ENCODE results near the gene CNTN5.

Gene CNTN5

GRCh38 chr11:99229544-99229943 lies 208.8 kb downstream of the CNTN5 start:
- Histone ChIP-seq H3K4me3 (ENCODE audit: extremely low read depth, insufficient read depth, low read length, poor library complexity, severe bottlenecking) (no peak overlapping the region), H3K9me3 (ENCODE audit: control insufficient read depth, low read length) (no peaks in the 10 kb centered on the region), H3K4me1 (ENCODE audit: control insufficient read depth, insufficient read depth, low read length, poor library complexity, severe bottlenecking) (no peaks in the 10 kb centered on the region), H3K27ac (ENCODE audit: low read depth, low read length, severe bottlenecking) (no peak overlapping the region), H3K36me3 (ENCODE audit: control insufficient read depth, insufficient read depth, low read length) (no peaks in the 10 kb centered on the region)
- 78% methylated on average over 2 of the region's 2 CpGs; no CpG with 5 or more reads in 1 of the 2 experiments for WGBS, 2 experiments (ENCODE audit: insufficient coverage in 2 of 2)

DNA sequence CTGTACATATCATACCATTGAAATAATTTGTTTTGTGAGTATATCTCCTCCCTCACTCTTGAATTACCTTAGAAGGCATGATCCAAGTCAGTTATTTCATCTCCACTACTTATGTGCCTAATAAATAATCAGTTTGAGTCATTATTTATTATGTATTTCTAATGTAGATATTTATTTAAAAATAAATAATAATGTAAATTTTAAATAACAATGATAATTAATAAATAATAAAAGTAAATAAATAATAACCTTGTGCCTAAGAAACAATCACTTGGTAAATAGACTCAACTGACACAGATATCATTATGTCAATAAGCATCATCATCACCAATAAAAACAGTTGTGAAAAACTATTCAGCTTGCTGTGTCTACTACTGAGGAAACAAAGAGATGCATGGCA lies 213.8 kb downstream of the CNTN5 start:
- Histone ChIP-seq H3K36me3 (ENCODE audit: control insufficient read depth, insufficient read depth, low read length) (no peaks in the 10 kb centered on the region), H3K4me3 (ENCODE audit: extremely low read depth, insufficient read depth, low read length, poor library complexity, severe bottlenecking) (no peak overlapping the region), H3K4me1 (ENCODE audit: control insufficient read depth, insufficient read depth, low read length, poor library complexity, severe bottlenecking) (no peaks in the 10 kb centered on the region), H3K9me3 (ENCODE audit: control insufficient read depth, low read length) (no peaks in the 10 kb centered on the region), H3K27ac (ENCODE audit: low read depth, low read length, severe bottlenecking) (no peak overlapping the region)

- Histone ChIP-seq H3K4me3 (ENCODE audit: extremely low read depth, insufficient read depth, low read length, poor library complexity, severe bottlenecking) (no peak overlapping the region), H3K9me3 (ENCODE audit: control insufficient read depth, low read length) (no peaks in the 10 kb centered on the region), H3K4me1 (ENCODE audit: control insufficient read depth, insufficient read depth, low read length, poor library complexity, severe bottlenecking) (no peaks in the 10 kb centered on the region), H3K36me3 (ENCODE audit: control insufficient read depth, insufficient read depth, low read length) (no peaks in the 10 kb centered on the region), H3K27ac (ENCODE audit: low read depth, low read length, severe bottlenecking) (no peak overlapping the region)
- no CpG with 5 or more reads among the region's 1 CpG for WGBS, 2 experiments (ENCODE audit: insufficient coverage in 2 of 2)
These were observed 217.7 kb downstream of the CNTN5 start for GRCh38 chr11:99238401-99238800.

DNA sequence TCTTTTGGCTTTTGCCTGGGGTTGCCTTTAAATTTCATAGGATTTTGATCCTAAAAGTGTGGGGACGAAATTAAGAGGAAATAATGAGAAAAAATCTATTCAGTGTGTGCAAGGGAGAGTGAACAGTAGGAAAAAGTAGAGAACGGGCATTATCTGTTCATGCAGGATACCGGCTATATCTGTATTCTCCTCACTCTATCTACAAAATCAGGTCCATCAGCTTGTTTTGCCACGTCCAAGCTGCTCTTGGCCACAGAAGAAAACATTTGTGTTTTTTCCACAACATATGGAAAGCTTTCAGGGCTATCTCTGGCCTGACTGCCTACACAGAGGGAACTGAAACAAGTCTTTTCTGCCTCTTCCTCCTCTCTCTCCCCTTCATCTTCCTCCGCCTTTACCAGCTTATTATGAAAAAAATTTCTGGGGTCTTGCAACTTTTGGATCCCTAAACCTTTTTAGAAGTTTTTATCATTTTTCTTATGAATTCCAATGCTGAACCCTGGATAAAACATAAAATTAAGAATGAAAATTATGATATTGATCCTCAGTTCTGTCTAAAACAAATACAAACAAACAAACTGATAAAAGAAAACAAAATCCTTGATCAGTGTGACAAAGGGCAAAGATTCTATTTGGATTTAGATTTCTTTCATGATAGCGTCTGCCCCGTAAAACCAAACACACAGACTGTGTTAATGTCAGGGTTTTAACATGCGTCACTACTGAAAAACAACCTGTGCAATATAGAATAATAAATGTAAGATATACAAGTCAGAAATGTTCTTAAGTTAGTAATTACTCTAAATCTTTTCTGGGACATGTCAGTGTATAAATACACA lies 219.7 kb downstream of the CNTN5 start:
- Histone ChIP-seq H3K9me3 (ENCODE audit: control insufficient read depth, low read length) (no peaks in the 10 kb centered on the region), H3K4me1 (ENCODE audit: control insufficient read depth, insufficient read depth, low read length, poor library complexity, severe bottlenecking) (no peaks in the 10 kb centered on the region), H3K4me3 (ENCODE audit: extremely low read depth, insufficient read depth, low read length, poor library complexity, severe bottlenecking) (no peak overlapping the region), H3K27ac (ENCODE audit: low read depth, low read length, severe bottlenecking) (no peak overlapping the region), H3K36me3 (ENCODE audit: control insufficient read depth, insufficient read depth, low read length) (no peaks in the 10 kb centered on the region)
- WGBS, 2 experiments (ENCODE audit: insufficient coverage in 2 of 2), result 67 to 81% methylated on average over 1 to 4 of the region's 8 CpGs

DNA sequence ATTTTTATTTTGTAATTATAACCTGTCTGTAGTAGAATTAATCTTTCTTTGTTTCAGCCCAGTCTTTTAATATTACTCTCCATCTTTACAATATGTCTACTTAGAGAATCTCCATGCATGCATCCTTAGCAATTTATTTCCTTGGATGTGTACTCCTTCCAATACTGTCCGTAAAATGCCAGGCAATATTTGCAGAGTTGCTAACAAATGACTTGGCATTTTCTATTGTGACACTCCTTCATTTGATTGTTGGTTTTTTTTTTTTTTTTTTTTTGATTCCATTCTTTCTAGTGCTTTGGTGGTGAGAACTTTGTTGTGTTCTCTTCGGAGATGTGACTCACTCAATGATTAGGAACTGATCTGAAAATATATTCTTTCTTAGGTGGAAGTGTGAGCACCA lies 220.3 kb downstream of the CNTN5 start:
- no peaks in the 10 kb centered on the region for H3K4me1 ChIP-seq (ENCODE audit: control insufficient read depth, insufficient read depth, low read length, poor library complexity, severe bottlenecking)
- no peak overlapping the region for H3K27ac ChIP-seq (ENCODE audit: low read depth, low read length, severe bottlenecking)
- no peaks in the 10 kb centered on the region for H3K36me3 ChIP-seq (ENCODE audit: control insufficient read depth, insufficient read depth, low read length)
- WGBS, 2 experiments (ENCODE audit: insufficient coverage in 2 of 2), result 80% methylated on average over 1 of the region's 2 CpGs; no CpG with 5 or more reads in 1 of the 2 experiments
- no peaks in the 10 kb centered on the region for H3K9me3 ChIP-seq (ENCODE audit: control insufficient read depth, low read length)
- H3K4me3 ChIP-seq (ENCODE audit: extremely low read depth, insufficient read depth, low read length, poor library complexity, severe bottlenecking), result no peak overlapping the region

DNA sequence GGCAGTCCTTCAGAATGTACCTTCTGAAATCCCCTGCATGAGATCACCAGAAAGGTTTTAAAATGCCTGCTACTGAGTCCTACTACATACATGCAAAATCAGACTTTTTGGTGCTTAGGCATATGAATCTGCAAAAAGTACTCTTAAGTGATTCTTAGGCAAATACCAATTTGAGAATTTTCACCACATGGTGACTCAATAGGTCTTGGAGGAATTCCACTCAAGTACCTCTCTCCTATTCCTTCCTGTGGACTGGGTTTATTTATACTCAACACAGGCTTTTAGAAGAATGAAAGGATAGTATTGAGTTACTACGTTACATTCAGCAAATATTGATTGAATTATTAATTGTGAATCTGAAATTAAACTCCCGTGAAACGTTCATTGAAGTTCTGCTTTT lies 223.9 kb downstream of the CNTN5 start:
- no peaks in the 10 kb centered on the region for H3K9me3 ChIP-seq (ENCODE audit: control insufficient read depth, low read length)
- WGBS, 2 experiments (ENCODE audit: insufficient coverage in 2 of 2), result no CpG with 5 or more reads among the region's 3 CpGs
- no peaks in the 10 kb centered on the region for H3K4me1 ChIP-seq (ENCODE audit: control insufficient read depth, insufficient read depth, low read length, poor library complexity, severe bottlenecking)
- H3K4me3 ChIP-seq (ENCODE audit: extremely low read depth, insufficient read depth, low read length, poor library complexity, severe bottlenecking), result no peak overlapping the region
- no peaks in the 10 kb centered on the region for H3K36me3 ChIP-seq (ENCODE audit: control insufficient read depth, insufficient read depth, low read length)
- H3K27ac ChIP-seq (ENCODE audit: low read depth, low read length, severe bottlenecking), result no peak overlapping the region

- no peaks in the 10 kb centered on the region for H3K36me3 ChIP-seq (ENCODE audit: control insufficient read depth, insufficient read depth, low read length)
- no peak overlapping the region for H3K4me3 ChIP-seq (ENCODE audit: extremely low read depth, insufficient read depth, low read length, poor library complexity, severe bottlenecking)
- no peak overlapping the region for H3K27ac ChIP-seq (ENCODE audit: low read depth, low read length, severe bottlenecking)
- H3K4me1 ChIP-seq (ENCODE audit: control insufficient read depth, insufficient read depth, low read length, poor library complexity, severe bottlenecking), result no peaks in the 10 kb centered on the region
- H3K9me3 ChIP-seq (ENCODE audit: control insufficient read depth, low read length), result no peaks in the 10 kb centered on the region
- WGBS, 2 experiments (ENCODE audit: insufficient coverage in 2 of 2), result 86% methylated on average over 1 of the region's 5 CpGs; no CpG with 5 or more reads in 1 of the 2 experiments
These were observed 225.4 kb downstream of the CNTN5 start for GRCh38 chr11:99246199-99246598.

DNA sequence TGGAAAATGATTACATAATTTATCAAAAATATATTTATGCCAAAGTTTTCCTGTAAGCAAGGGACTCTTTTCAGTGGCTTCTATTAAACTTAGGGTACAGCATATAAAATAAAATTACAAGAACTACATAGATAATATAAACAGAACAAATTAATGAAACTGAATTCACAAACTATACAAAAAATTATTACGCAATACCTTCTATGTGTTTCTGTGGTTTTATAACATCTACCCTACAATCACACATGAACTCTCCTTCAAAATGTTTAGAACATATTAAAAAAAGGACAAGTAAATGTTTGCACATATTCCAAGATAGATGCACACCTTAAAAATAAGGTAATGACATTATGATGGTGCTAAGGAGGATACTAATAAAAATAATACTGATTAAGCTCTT lies 235.9 kb downstream of the CNTN5 start:
- H3K9me3 ChIP-seq (ENCODE audit: control insufficient read depth, low read length), result no peaks in the 10 kb centered on the region
- no CpG with 5 or more reads among the region's 1 CpG for WGBS, 2 experiments (ENCODE audit: insufficient coverage in 2 of 2)
- no peak overlapping the region for H3K4me3 ChIP-seq (ENCODE audit: extremely low read depth, insufficient read depth, low read length, poor library complexity, severe bottlenecking)
- no peaks in the 10 kb centered on the region for H3K36me3 ChIP-seq (ENCODE audit: control insufficient read depth, insufficient read depth, low read length)
- no peaks in the 10 kb centered on the region for H3K4me1 ChIP-seq (ENCODE audit: control insufficient read depth, insufficient read depth, low read length, poor library complexity, severe bottlenecking)
- no peak overlapping the region for H3K27ac ChIP-seq (ENCODE audit: low read depth, low read length, severe bottlenecking)

DNA sequence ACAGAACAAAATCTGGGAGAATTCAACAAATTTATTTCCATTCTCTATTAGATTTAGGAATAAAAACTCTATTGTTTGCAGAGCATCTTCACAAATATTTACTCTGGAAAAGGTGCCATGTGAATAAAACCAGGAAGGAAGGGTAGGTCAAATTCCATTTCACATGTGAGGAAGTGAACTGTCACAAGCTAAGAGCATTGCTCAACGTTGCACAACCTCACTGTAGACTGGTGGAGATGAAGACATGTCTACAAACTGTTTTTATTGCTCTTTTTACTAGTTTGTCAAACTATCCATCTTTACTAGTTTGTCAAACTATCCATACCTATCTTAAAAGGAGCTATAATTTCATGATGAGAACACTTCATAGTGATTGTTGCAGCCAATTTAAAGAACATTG lies 236.4 kb downstream of the CNTN5 start:
- H3K36me3 ChIP-seq (ENCODE audit: control insufficient read depth, insufficient read depth, low read length), result no peaks in the 10 kb centered on the region
- WGBS, 2 experiments (ENCODE audit: insufficient coverage in 2 of 2), result 100% methylated on average over 1 of the region's 1 CpG; no CpG with 5 or more reads in 1 of the 2 experiments
- no peak overlapping the region for H3K27ac ChIP-seq (ENCODE audit: low read depth, low read length, severe bottlenecking)
- H3K9me3 ChIP-seq (ENCODE audit: control insufficient read depth, low read length), result no peaks in the 10 kb centered on the region
- no peaks in the 10 kb centered on the region for H3K4me1 ChIP-seq (ENCODE audit: control insufficient read depth, insufficient read depth, low read length, poor library complexity, severe bottlenecking)
- no peak overlapping the region for H3K4me3 ChIP-seq (ENCODE audit: extremely low read depth, insufficient read depth, low read length, poor library complexity, severe bottlenecking)

DNA sequence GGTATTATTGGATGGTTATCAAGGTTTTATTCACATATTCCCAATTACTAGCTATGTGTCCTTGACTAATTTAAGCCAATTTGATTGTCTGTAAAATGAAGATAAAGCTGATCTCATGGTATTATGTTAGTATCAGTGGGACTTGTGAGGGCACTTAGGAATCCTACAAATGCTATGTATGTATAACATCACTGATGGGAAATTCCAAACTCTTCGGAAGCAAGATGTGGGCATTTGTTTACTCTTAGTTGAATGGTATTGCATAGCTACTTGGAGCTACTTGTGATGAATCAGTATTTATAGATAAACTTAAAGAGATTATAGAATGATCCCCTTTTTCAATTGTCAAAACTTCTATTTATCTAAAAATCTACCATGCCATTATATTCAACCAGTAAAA lies 239.9 kb downstream of the CNTN5 start:
- H3K36me3 ChIP-seq (ENCODE audit: control insufficient read depth, insufficient read depth, low read length), result no peaks in the 10 kb centered on the region
- WGBS, 2 experiments (ENCODE audit: insufficient coverage in 2 of 2), result no CpG with 5 or more reads among the region's 1 CpG
- no peaks in the 10 kb centered on the region for H3K9me3 ChIP-seq (ENCODE audit: control insufficient read depth, low read length)
- no peaks in the 10 kb centered on the region for H3K4me1 ChIP-seq (ENCODE audit: control insufficient read depth, insufficient read depth, low read length, poor library complexity, severe bottlenecking)
- no peak overlapping the region for H3K4me3 ChIP-seq (ENCODE audit: extremely low read depth, insufficient read depth, low read length, poor library complexity, severe bottlenecking)
- no peak overlapping the region for H3K27ac ChIP-seq (ENCODE audit: low read depth, low read length, severe bottlenecking)

GRCh38 chr11:99268886-99269285 lies 248.1 kb downstream of the CNTN5 start:
- Histone ChIP-seq H3K27ac (ENCODE audit: low read depth, low read length, severe bottlenecking) (no peak overlapping the region), H3K4me3 (ENCODE audit: extremely low read depth, insufficient read depth, low read length, poor library complexity, severe bottlenecking) (no peak overlapping the region)
- 100% methylated on average over 1 of the region's 3 CpGs for WGBS, 2 experiments (ENCODE audit: insufficient coverage in 2 of 2)

More at GRCh38 chr11:99268886-99269285, 248.1 kb downstream of the CNTN5 start:
- no peaks in the 10 kb centered on the region for H3K4me1 ChIP-seq (ENCODE audit: control insufficient read depth, insufficient read depth, low read length, poor library complexity, severe bottlenecking)
- no peaks in the 10 kb centered on the region for H3K36me3 ChIP-seq (ENCODE audit: control insufficient read depth, insufficient read depth, low read length)
- no peaks in the 10 kb centered on the region for H3K9me3 ChIP-seq (ENCODE audit: control insufficient read depth, low read length)

Data from mesodermal cell (in vitro differentiated cells).